Activated T-helper 1 cell treated with anti-CD3 and anti-CD28 coated beads, Interleukin-12 subunit alpha, Interleukin-12 subunit beta, Interleukin-2, Interleukin-4 antibody, amounts not matched to agents 30 ng/mL and 10 ng/mL and 1 ng/mL, durations not matched to agents 14 hours and 24 hours and 36 hours (primary cell): ENCODE results near the gene LYST. TPM values are rescaled to one million over a fixed set of nuclear protein-coding genes. Genes with fewer than 3 reads are reported as not detected.

Source experiments
- DNase-seq: peaks from one replicate; pipeline ENCODE4 v3.0.0; 2021; ENCODE audit warnings: low spot score
- H3K27ac Mint-ChIP-seq: one replicate; pipeline ENCODE4 v1.8.0; 2021; ENCODE audit warnings: mild to moderate bottlenecking, mixed read lengths
- H3K27me3 Mint-ChIP-seq: one replicate; pipeline ENCODE4 v1.8.0; 2022; ENCODE audit warnings: mild to moderate bottlenecking, moderate library complexity, mixed read lengths; ENCODE audit not compliant: insufficient read depth
- H3K36me3 Mint-ChIP-seq: one replicate; pipeline ENCODE4 v1.8.0; 2021; ENCODE audit warnings: low read depth, mixed read lengths
- H3K4me1 Mint-ChIP-seq: one replicate; pipeline ENCODE4 v1.8.0; 2021; ENCODE audit warnings: low read depth, mixed read lengths
- H3K4me3 Mint-ChIP-seq: one replicate; pipeline ENCODE4 v1.8.0; 2021; ENCODE audit warnings: mild to moderate bottlenecking, moderate library complexity, mixed read lengths
- H3K9me3 Mint-ChIP-seq: one replicate; pipeline ENCODE4 v1.8.0; 2021; ENCODE audit warnings: mixed read lengths
- intact Hi-C: fragments of 100-400 bp; cut with micrococcal nuclease; formaldehyde crosslinking; loops from one replicate; pipeline ENCODE4 v1.15.1; 2024
- total RNA-seq: library from RNA; stranded (reverse); gene quantifications from 2 replicates; pipeline ENCODE4 v1.2.3, GENCODE V29; 2022

Gene LYST
- total RNA-seq, 1 donor from 2014 or later = 145 TPM

- intact Hi-C loops = no loop called here
- Mint-ChIP-seq H3K4me3 (no peak overlapping the region), H3K27me3 (no peaks in the 10 kb centered on the region), H3K4me1 (peaks cover 6% of the 10 kb centered on the region), H3K9me3 (no peaks in the 10 kb centered on the region), H3K27ac (no peak overlapping the region), H3K36me3 (peaks cover 23% of the 10 kb centered on the region)
- DNase-seq = no peak
Measured at GRCh38 chr1:235822685-235823084, 44.0 kb downstream of the LYST start.

DNA sequence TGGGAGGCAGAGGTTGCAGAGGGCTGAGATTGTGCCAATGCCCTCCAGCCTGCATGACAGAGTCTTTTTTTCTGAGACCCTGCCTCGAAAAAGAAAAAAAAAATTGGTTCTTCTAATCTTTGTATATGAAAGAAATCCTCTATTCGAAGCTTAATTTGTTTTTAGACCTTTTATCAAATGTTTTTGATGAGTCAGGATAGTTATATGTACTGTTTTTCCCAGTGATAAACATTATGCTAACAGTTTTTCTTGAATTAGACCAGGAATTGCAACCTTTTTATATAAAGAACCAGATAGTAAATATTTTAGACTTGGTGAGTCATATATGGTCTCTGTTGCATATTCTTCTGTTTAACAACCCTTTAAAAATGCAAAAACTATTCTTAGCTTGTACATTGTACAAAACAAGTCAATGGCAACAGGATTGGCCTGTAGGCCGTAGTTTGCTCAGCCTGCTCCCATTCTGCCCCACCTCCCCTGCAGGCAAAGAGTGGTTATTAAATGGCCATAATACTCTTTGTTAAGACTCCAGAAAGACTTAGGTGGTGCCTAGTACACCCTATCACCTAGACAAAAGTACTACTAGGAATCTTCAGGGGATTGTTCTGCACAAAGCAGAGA is 45.2 kb downstream of the LYST start:
- intact Hi-C loops = no loop called here
- no peak overlapping the region for H3K27ac Mint-ChIP-seq
- peaks cover 17% of the 10 kb centered on the region for H3K4me1 Mint-ChIP-seq
- H3K27me3 Mint-ChIP-seq = no peaks in the 10 kb centered on the region
- H3K36me3 Mint-ChIP-seq = peaks cover 22% of the 10 kb centered on the region
- no peaks in the 10 kb centered on the region for H3K9me3 Mint-ChIP-seq
- no peak overlapping the region for H3K4me3 Mint-ChIP-seq
- DNase-seq = no peak

DNA sequence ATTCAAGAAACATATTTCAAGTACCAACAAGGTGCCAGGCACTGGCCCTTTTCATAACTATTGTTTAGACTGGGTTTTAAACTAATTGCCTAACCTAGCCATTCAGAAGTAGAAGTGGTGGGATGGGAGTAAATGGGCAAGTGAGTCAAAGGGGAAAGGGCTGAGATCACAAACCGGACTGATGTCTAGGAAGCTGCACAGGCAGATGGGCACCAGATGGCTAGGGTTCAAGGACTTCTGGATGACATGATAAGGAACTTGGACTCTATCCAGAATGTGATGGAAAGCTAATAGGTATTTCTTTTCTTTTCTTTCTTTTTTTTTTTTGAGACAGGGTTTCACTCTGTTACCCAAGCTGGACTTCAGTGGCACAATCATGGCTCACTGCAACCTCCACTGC is 46.6 kb downstream of the LYST start:
- Mint-ChIP-seq H3K27ac (no peak overlapping the region), H3K4me3 (no peak overlapping the region), H3K36me3 (peaks cover 15% of the 10 kb centered on the region), H3K4me1 (peaks cover 19% of the 10 kb centered on the region), H3K9me3 (no peaks in the 10 kb centered on the region), H3K27me3 (no peaks in the 10 kb centered on the region)
- intact Hi-C loops = no loop called here
- no peak for DNase-seq

GRCh38 chr1:235818632-235819136 is 48.0 kb downstream of the LYST start:
- intact Hi-C loops = no loop called here
- H3K9me3 Mint-ChIP-seq = no peaks in the 10 kb centered on the region
- no peak overlapping the region for H3K4me3 Mint-ChIP-seq
- H3K27ac Mint-ChIP-seq = no peak overlapping the region
- peaks cover 14% of the 10 kb centered on the region for H3K36me3 Mint-ChIP-seq
- DNase-seq = no peak
- peaks cover 19% of the 10 kb centered on the region for H3K4me1 Mint-ChIP-seq
- no peaks in the 10 kb centered on the region for H3K27me3 Mint-ChIP-seq

DNA sequence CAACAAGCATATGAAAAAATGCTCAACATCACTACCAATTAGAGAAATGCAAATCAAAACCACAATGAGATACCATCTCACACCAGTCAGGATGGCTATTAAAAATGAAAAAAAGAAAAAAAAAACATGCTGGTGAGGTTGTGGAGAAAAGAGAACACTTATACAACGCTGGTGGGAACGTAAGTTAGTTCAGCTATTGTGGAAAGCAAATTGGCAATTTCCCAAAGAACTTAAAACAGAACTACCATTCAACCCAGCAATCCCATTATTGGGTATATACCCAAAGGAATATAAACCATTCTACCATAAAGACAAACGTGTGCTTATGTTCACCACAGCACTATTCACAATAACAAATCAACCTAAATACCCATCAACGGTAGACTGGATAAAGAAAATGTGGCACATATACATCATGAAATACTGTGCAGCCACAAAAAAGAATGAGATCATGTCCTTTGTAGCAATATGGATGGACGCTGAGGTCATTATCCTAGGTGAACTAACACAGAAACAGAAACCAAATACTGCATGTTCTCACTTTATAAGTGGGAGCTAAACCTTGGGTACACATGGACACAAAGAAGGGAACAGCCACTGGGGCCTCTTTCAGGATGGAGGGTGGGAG is 49.5 kb downstream of the LYST start:
- DNase-seq = no peak
- H3K36me3 Mint-ChIP-seq = peaks cover 10% of the 10 kb centered on the region

DNA sequence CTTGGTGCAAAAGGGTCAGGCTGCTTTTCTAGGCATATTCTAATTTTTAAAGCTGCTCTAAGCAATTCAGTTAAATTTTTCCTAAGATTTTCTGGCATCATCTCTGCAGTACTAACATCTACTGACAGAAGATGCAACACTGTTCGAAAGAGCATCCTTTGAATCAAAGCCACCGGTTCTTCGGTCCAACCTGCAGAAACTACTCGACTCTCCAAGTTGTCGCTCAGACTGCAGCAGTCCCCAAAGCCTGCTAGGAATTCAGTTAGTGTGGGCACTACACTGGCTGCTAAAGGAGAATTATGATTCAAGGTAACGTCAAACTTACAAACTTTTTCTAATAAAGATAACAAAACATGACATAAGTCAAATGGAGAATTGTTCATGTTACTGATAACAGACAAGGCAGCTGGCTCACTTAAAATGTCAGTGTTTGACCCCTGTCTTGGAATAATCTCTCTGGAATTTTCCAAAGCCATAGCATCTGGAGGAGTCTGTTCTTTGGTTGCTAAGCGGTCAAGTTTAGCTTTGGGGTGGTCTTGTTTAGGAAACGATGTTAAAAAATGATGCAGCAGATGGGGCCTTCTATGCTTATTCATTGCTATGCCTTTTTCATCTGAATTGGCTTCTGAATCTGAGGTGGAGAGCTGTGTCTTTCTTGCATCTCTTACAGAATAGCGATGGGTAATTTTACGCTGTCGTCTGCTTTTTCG is 56.9 kb downstream of the LYST start:
- no peaks in the 10 kb centered on the region for H3K27me3 Mint-ChIP-seq
- no peaks in the 10 kb centered on the region for H3K9me3 Mint-ChIP-seq
- no peaks in the 10 kb centered on the region for H3K4me1 Mint-ChIP-seq
- H3K36me3 Mint-ChIP-seq = peaks cover 33% of the 10 kb centered on the region
- no peak overlapping the region for H3K4me3 Mint-ChIP-seq
- no peak for DNase-seq
- H3K27ac Mint-ChIP-seq = no peak overlapping the region
- intact Hi-C loops = no loop called here

More for the DNA sequence above, 49.5 kb downstream of the LYST start:
- Mint-ChIP-seq H3K9me3 (no peaks in the 10 kb centered on the region), H3K4me3 (no peak overlapping the region), H3K27me3 (no peaks in the 10 kb centered on the region), H3K4me1 (peaks cover 18% of the 10 kb centered on the region), H3K27ac (no peak overlapping the region)
- intact Hi-C loops = no loop called here

DNA sequence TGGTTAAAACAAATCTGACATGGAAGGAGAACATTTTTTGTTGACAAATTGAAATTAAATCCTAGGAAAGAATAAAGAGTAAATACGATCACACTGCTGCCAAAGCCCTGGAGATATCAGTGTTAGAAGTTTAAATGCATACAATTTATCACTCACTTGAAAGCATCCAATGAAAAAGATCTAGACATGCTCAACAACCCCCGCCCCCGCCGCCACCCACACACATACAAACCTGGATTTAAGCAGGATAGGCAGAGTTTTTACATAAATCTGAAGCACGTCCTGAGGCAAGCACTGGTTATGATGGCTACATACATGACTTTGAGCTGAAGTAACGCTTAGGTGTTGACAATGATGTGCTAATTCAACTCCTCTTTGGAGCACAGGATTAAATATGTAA is 58.5 kb downstream of the LYST start:
- no peaks in the 10 kb centered on the region for H3K4me1 Mint-ChIP-seq
- no peak overlapping the region for H3K27ac Mint-ChIP-seq
- no peaks in the 10 kb centered on the region for H3K27me3 Mint-ChIP-seq
- DNase-seq = no peak
- H3K4me3 Mint-ChIP-seq = no peak overlapping the region
- H3K36me3 Mint-ChIP-seq = peaks cover 34% of the 10 kb centered on the region
- no peaks in the 10 kb centered on the region for H3K9me3 Mint-ChIP-seq
- intact Hi-C loops = no loop called here

- no peaks in the 10 kb centered on the region for H3K9me3 Mint-ChIP-seq
- peaks cover 41% of the 10 kb centered on the region for H3K36me3 Mint-ChIP-seq
- H3K27me3 Mint-ChIP-seq = no peaks in the 10 kb centered on the region
- H3K4me1 Mint-ChIP-seq = peaks cover 6% of the 10 kb centered on the region
- no peak for DNase-seq
- no peak overlapping the region for H3K4me3 Mint-ChIP-seq
- intact Hi-C loops = no loop called here
- H3K27ac Mint-ChIP-seq = no peak overlapping the region
Measured at GRCh38 chr1:235806123-235806522, 60.6 kb downstream of the LYST start.

DNA sequence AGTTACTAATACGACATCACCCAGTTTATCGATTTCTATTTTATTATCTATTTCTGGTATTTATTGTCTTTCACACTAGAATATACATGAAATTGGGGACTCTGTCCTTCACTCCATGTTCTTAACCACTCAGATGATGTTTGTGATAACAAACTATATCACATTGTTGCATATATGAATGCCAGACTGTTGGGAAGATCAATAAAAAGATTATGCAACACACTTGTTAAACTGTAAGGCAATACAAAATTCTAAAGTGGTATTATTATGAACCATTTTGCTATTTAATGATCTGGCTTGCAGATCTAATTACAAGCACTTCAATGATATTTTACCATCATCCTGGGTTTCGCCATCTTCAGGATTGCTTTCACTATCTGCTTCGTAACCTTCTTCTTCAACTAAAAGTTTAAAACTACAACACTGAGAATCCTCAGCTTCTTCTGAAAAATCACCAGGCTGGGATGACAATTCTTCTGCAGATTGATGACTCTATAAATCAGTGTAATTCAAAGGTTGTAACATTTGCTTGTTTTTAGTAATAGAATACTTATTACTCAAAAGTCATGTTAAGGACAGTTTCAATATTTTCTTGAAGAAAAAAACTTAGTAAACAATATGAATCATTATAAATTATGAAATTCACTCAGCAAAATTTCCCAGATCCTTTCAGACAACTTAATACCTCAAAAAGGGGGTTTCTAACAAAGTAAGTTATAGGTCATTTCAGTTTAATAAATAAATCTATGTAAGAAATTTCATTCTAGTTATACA is 63.9 kb downstream of the LYST start:
- no peaks in the 10 kb centered on the region for H3K9me3 Mint-ChIP-seq
- no peak for DNase-seq
- no peak overlapping the region for H3K4me3 Mint-ChIP-seq
- H3K36me3 Mint-ChIP-seq = peaks cover 42% of the 10 kb centered on the region
- intact Hi-C loops = loop anchor here (1.0 to 5.0 kb wide), 4 partner anchors 40 to 197 kb away; no protein-coding TSS in a partner anchor
- H3K4me1 Mint-ChIP-seq = peaks cover 6% of the 10 kb centered on the region
- H3K27ac Mint-ChIP-seq = no peak overlapping the region
- H3K27me3 Mint-ChIP-seq = no peaks in the 10 kb centered on the region

DNA sequence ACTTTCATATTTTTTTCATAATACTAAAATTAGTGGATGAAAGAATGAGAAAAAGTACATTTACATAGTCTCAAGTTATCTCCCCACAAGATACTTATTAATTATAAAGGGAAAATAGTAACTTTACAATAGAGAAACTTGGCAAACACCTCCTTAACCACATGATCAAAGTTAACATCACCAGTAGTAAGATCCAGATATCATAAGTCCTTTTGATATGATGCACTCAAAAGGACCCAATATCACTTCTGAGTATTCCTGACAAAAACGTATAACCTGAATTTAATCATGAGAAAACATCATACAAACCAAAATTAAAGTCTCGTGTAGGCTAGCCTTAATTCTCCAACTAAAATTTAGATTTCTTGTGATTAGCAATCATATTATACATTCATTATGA is 67.4 kb downstream of the LYST start:
- Mint-ChIP-seq H3K36me3 (peaks cover 49% of the 10 kb centered on the region), H3K9me3 (no peaks in the 10 kb centered on the region), H3K4me3 (no peak overlapping the region), H3K4me1 (peaks cover 6% of the 10 kb centered on the region), H3K27me3 (no peaks in the 10 kb centered on the region), H3K27ac (no peak overlapping the region)
- intact Hi-C loops = no loop called here
- no peak for DNase-seq

GRCh38 chr1:235791532-235792060 is 75.1 kb downstream of the LYST start:
- H3K36me3 Mint-ChIP-seq = peaks cover 45% of the 10 kb centered on the region
- intact Hi-C loops = no loop called here

GRCh38 chr1:235790123-235790522 is 76.6 kb downstream of the LYST start:
- H3K27me3 Mint-ChIP-seq = no peaks in the 10 kb centered on the region
- DNase-seq = no peak
- no peaks in the 10 kb centered on the region for H3K9me3 Mint-ChIP-seq
- intact Hi-C loops = no loop called here
- H3K27ac Mint-ChIP-seq = no peak overlapping the region
- H3K4me1 Mint-ChIP-seq = no peaks in the 10 kb centered on the region
- peaks cover 45% of the 10 kb centered on the region for H3K36me3 Mint-ChIP-seq
- H3K4me3 Mint-ChIP-seq = no peak overlapping the region

More at GRCh38 chr1:235791532-235792060, 75.1 kb downstream of the LYST start:
- Mint-ChIP-seq H3K27me3 (no peaks in the 10 kb centered on the region), H3K9me3 (no peaks in the 10 kb centered on the region), H3K4me1 (no peaks in the 10 kb centered on the region), H3K27ac (peak overlapping the region; percentile 29), H3K4me3 (no peak overlapping the region)
- DNase-seq = no peak
